Neuronal stem cell (in vitro differentiated cells): ENCODE data around the gene PSORS1C1.
"Not testable (repeated sequence)": the region's sequence is repeated elsewhere in the genome, so short reads cannot be mapped to it uniquely, and the experiment has no call there.

ENCODE experiments used
- DNase-seq: peaks from one replicate; pipeline ENCODE4 v3.0.0-alpha.2; 2013; ENCODE audit warnings: low spot score
- H2AFZ ChIP-seq: one replicate; pipeline ENCODE4 v1.6.1; 2013; ENCODE audit warnings: mild to moderate bottlenecking, low read length, inconsistent platforms
- H2AK5ac ChIP-seq: 2 replicates; pipeline ENCODE4 v1.6.1; 2013; ENCODE audit warnings: low read depth, mild to moderate bottlenecking, inconsistent platforms, low read length, moderate library complexity, mixed read lengths
- H2BK120ac ChIP-seq: 2 replicates; pipeline ENCODE4 v1.6.1; 2013; ENCODE audit warnings: low read depth, mild to moderate bottlenecking, inconsistent platforms, low read length, moderate library complexity, mixed read lengths
- H2BK12ac ChIP-seq: one replicate; pipeline ENCODE4 v1.6.1; 2013; ENCODE audit warnings: low read length, inconsistent platforms
- H2BK15ac ChIP-seq: 2 replicates; pipeline ENCODE4 v1.6.1; 2013; ENCODE audit warnings: mild to moderate bottlenecking, low read length, inconsistent platforms, mixed read lengths
- H2BK5ac ChIP-seq: one replicate; pipeline ENCODE4 v1.6.1; 2013; ENCODE audit warnings: inconsistent platforms, mild to moderate bottlenecking, low read length, moderate library complexity
- H3K14ac ChIP-seq: one replicate; pipeline ENCODE4 v1.6.1; 2013; ENCODE audit warnings: low read length, inconsistent platforms
- H3K18ac ChIP-seq: 2 replicates; pipeline ENCODE4 v1.6.1; 2013; ENCODE audit warnings: low read length, inconsistent platforms
- H3K23ac ChIP-seq: 2 replicates; pipeline ENCODE4 v1.6.1; 2013; ENCODE audit warnings: low read depth, mild to moderate bottlenecking, mixed read lengths, low read length, inconsistent platforms; ENCODE audit not compliant: poor library complexity
- H3K27ac ChIP-seq: replicated peaks from 3 replicates; pipeline ENCODE4 v1.5.1; 2013; ENCODE audit warnings: low read length, inconsistent platforms
- H3K27me3 ChIP-seq, 3 experiments: 2 replicates each; pipeline ENCODE4 v1.6.1; 2013; ENCODE audit warnings: low read length in 3 of 3, mild to moderate bottlenecking in 2 of 3, inconsistent platforms in 1 of 3, low read depth in 1 of 3, mixed read lengths in 1 of 3, moderate library complexity in 1 of 3; ENCODE audit not compliant: control insufficient read depth in 3 of 3, insufficient read depth in 3 of 3
- H3K36me3 ChIP-seq, 2 donors: replicated peaks in 1 of 2; 2 replicates each; pipeline ENCODE4 v1.6.1; 2013; ENCODE audit warnings: low read length in 2 of 2; ENCODE audit not compliant: control insufficient read depth in 2 of 2, insufficient read depth in 2 of 2
- H3K4ac ChIP-seq: 2 replicates; pipeline ENCODE4 v1.6.1; 2013; ENCODE audit warnings: inconsistent platforms, mild to moderate bottlenecking, low read length, moderate library complexity
- H3K4me1 ChIP-seq, 2 donors: 1 replicate in 1 of 2; 2 replicates in 1 of 2; pipeline ENCODE4 v1.6.1; 2013; ENCODE audit warnings: low read length in 2 of 2, low read depth in 1 of 2; ENCODE audit not compliant: control insufficient read depth in 2 of 2, insufficient read depth in 1 of 2
- H3K4me2 ChIP-seq: one replicate; pipeline ENCODE4 v1.6.1; 2013; ENCODE audit warnings: mild to moderate bottlenecking, low read length, inconsistent platforms; ENCODE audit not compliant: insufficient read depth, poor library complexity, severe bottlenecking
- H3K4me3 ChIP-seq, 2 donors: 2 replicates each; pipeline ENCODE4 v1.5.1; 2013; ENCODE audit warnings: low read length in 2 of 2, mild to moderate bottlenecking in 2 of 2, inconsistent platforms in 1 of 2, moderate library complexity in 1 of 2
- H3K79me1 ChIP-seq: one replicate; pipeline ENCODE4 v1.6.1; 2013; ENCODE audit warnings: low read depth, mild to moderate bottlenecking, inconsistent platforms, low read length, moderate library complexity
- H3K9ac ChIP-seq: one replicate; pipeline ENCODE4 v1.6.1; 2013; ENCODE audit warnings: mild to moderate bottlenecking, low read depth, low read length, inconsistent platforms; ENCODE audit not compliant: poor library complexity
- H3K9me3 ChIP-seq, 2 donors: replicated peaks in 1 of 2; 2 replicates each; pipeline versions ENCODE3 to v1.6.1; 2013; ENCODE audit warnings: low read length in 2 of 2, mild to moderate bottlenecking in 2 of 2, inconsistent platforms in 1 of 2, low read depth in 1 of 2, mixed read lengths in 1 of 2, moderate library complexity in 1 of 2; ENCODE audit not compliant: control insufficient read depth in 2 of 2, insufficient read depth in 1 of 2
- H4K8ac ChIP-seq: one replicate; pipeline ENCODE4 v1.6.1; 2013; ENCODE audit warnings: low read depth, mild to moderate bottlenecking, inconsistent platforms, low read length, moderate library complexity
- H4K91ac ChIP-seq: one replicate; pipeline ENCODE4 v1.6.1; 2013; ENCODE audit warnings: low read length, low read depth, mild to moderate bottlenecking, inconsistent platforms; ENCODE audit not compliant: poor library complexity
- WGBS, 2 donors: extraction: QIAGEN DNeasy Blood & Tissue Kit; methylation state at CpG; one replicate each; pipeline ENCODE4 v1.1.7; 2013; ENCODE audit warnings: missing lambda C conversion rate in 2 of 2, mixed read lengths in 1 of 2; ENCODE audit not compliant: insufficient read length in 2 of 2, insufficient replicate concordance in 1 of 2; ENCODE audit errors: extremely low coverage in 2 of 2; 5-methylcytosine and 5-hydroxymethylcytosine counted together

PSORS1C1 gene

DNA sequence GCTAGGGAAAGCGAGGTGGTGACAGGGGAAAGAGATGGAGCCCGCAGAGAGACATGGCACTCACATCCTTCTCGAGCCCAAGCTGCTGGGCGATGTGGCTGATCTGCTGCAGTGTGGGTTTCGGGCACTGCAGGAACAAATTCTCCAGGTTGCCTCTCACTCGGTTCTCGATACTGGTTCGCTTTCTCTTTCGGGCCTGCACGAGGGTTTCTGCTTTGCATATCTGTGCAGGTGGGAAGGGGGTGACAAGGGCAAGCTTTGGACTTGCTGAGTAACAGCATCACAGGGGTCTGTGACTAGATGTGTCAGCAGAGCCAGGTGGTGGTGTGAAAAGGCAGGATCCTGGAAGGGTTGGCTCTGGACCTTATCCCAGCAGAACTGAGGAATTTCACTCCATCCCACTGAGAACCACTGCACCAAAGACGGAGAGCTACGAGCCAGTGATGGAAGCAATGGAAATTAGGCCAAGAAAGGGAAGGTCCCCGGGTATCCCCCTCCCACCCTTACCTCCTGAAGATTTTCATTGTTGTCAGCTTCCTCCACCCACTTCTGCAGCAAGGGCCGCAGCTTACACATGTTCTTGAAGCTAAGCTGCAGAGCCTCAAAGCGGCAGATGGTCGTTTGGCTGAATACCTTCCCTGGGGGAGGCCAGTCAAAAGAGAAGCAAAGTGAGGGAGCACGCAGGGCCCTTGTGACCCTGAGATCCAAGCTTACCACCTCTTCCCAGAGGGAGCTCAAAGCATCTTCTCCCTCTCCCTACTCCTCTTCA lies 50.6 kb downstream of the PSORS1C1 start:
- H3K18ac ChIP-seq, H2BK120ac ChIP-seq, H2AFZ ChIP-seq, H3K4ac ChIP-seq, H4K8ac ChIP-seq, H4K91ac ChIP-seq, H3K79me1 ChIP-seq, H2AK5ac ChIP-seq, H3K27ac ChIP-seq, H3K27me3 ChIP-seq, DNase-seq, H2BK12ac ChIP-seq, H3K9me3 ChIP-seq, H2BK15ac ChIP-seq, H2BK5ac ChIP-seq, H3K23ac ChIP-seq, H3K4me3 ChIP-seq, H3K14ac ChIP-seq, H3K4me2 ChIP-seq, H3K4me1 ChIP-seq, H3K9ac ChIP-seq: not testable (repeated sequence)
- H3K36me3 ChIP-seq = peaks cover 0 to 23% of the 10 kb centered on the region in 2 donors
- WGBS, 2 donors = no CpG with 5 or more reads among the region's 17 CpGs

- H3K4me3 ChIP-seq = no peak overlapping the region
- H2BK5ac ChIP-seq = no peak overlapping the region
- H3K4me1 ChIP-seq = no peaks in the 10 kb centered on the region
- H2AFZ ChIP-seq = no peak overlapping the region
- no peak overlapping the region for H2BK120ac ChIP-seq
- no peaks in the 10 kb centered on the region for H3K9me3 ChIP-seq
- no peak for DNase-seq
- H3K36me3 ChIP-seq = peaks cover 0 to 23% of the 10 kb centered on the region in 2 donors
- no peak overlapping the region for H3K9ac ChIP-seq
- H3K27ac ChIP-seq = no peak overlapping the region
- no CpG with 5 or more reads among the region's 5 CpGs for WGBS, 2 donors
- no peaks in the 10 kb centered on the region for H3K79me1 ChIP-seq
- H3K4ac ChIP-seq = no peak overlapping the region
- no peak overlapping the region for H3K4me2 ChIP-seq
- no peak overlapping the region for H2AK5ac ChIP-seq
- no peak overlapping the region for H2BK15ac ChIP-seq
- H4K8ac ChIP-seq = no peak overlapping the region
- H4K91ac ChIP-seq = no peak overlapping the region
- H3K23ac ChIP-seq = no peak overlapping the region
- H2BK12ac ChIP-seq = no peak overlapping the region
- no peak overlapping the region for H3K18ac ChIP-seq
- no peak overlapping the region for H3K14ac ChIP-seq
- peaks cover 0 to 2% (median 0%) of the 10 kb centered on the region in 3 experiments for H3K27me3 ChIP-seq
Measured at GRCh38 chr6:31165986-31166385, 51.4 kb downstream of the PSORS1C1 start.

DNA sequence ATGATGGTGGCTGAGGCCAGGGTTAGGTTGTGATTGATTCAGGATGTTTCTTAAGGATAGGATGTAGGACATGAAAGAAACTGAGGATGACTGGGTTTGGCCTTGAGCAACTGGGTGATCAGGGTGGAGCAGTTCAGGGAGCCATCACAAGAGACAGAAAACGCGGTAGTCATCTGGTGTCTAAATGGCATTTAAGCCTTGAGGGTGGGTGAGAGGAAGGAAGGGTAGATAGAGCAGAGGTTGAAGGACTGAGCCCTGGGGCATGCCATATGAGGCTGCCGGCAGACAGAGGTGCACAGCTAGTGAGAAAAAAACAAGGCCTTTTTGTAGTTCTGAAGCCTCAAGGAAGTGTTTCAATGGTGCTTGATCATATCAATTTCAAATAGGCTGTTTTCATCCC lies 54.0 kb downstream of the PSORS1C1 start:
- no peak overlapping the region for H2BK12ac ChIP-seq
- no peak overlapping the region for H3K9ac ChIP-seq
- WGBS, 2 donors = no CpG with 5 or more reads among the region's 3 CpGs

GRCh38 chr6:31169123-31169857 lies 54.7 kb downstream of the PSORS1C1 start:
- no peak overlapping the region for H3K18ac ChIP-seq
- no peak overlapping the region for H4K91ac ChIP-seq
- no peak for DNase-seq
- H3K9ac ChIP-seq = no peak overlapping the region
- no peak overlapping the region for H3K14ac ChIP-seq
- H3K27me3 ChIP-seq = peaks cover 0 to 5% (median 2%) of the 10 kb centered on the region in 3 experiments
- H2AK5ac ChIP-seq = no peak overlapping the region
- H2AFZ ChIP-seq = no peak overlapping the region
- H2BK5ac ChIP-seq = no peak overlapping the region
- WGBS, 2 donors = no CpG with 5 or more reads among the region's 10 CpGs
- no peaks in the 10 kb centered on the region for H3K79me1 ChIP-seq
- H3K27ac ChIP-seq = no peak overlapping the region
- H4K8ac ChIP-seq = no peak overlapping the region
- H2BK15ac ChIP-seq = peak overlapping the region; percentile 16
- H2BK12ac ChIP-seq = no peak overlapping the region
- H2BK120ac ChIP-seq = no peak overlapping the region
- H3K4me1 ChIP-seq = peaks cover 10 to 12% of the 10 kb centered on the region in 2 donors
- H3K9me3 ChIP-seq = no peaks in the 10 kb centered on the region
- no peaks in the 10 kb centered on the region for H3K36me3 ChIP-seq
- H3K4me3 ChIP-seq = no peak overlapping the region
- H3K4me2 ChIP-seq = no peak overlapping the region
- H3K23ac ChIP-seq = no peak overlapping the region
- no peak overlapping the region for H3K4ac ChIP-seq

More for the DNA sequence above, 54.0 kb downstream of the PSORS1C1 start:
- H2BK15ac ChIP-seq = no peak overlapping the region
- H3K18ac ChIP-seq = no peak overlapping the region
- H2BK120ac ChIP-seq = no peak overlapping the region
- H2BK5ac ChIP-seq = no peak overlapping the region
- no peak overlapping the region for H3K4me2 ChIP-seq
- no peak overlapping the region for H4K91ac ChIP-seq
- H2AK5ac ChIP-seq = no peak overlapping the region
- H3K36me3 ChIP-seq = no peaks in the 10 kb centered on the region
- H3K9me3 ChIP-seq = no peaks in the 10 kb centered on the region
- H4K8ac ChIP-seq = no peak overlapping the region
- H3K4ac ChIP-seq = no peak overlapping the region
- H3K27me3 ChIP-seq = peaks cover 0 to 5% (median 2%) of the 10 kb centered on the region in 3 experiments
- no peak overlapping the region for H3K4me3 ChIP-seq
- DNase-seq = no peak
- H3K4me1 ChIP-seq = peaks cover 10 to 12% of the 10 kb centered on the region in 2 donors
- no peak overlapping the region for H2AFZ ChIP-seq
- no peaks in the 10 kb centered on the region for H3K79me1 ChIP-seq
- no peak overlapping the region for H3K27ac ChIP-seq
- no peak overlapping the region for H3K14ac ChIP-seq
- no peak overlapping the region for H3K23ac ChIP-seq
